Hematopoietic multipotent progenitor cell (in vitro differentiated cells): ENCODE data around the gene CMSS1. TPM values are rescaled to one million over a fixed set of nuclear protein-coding genes. Genes with fewer than 3 reads are reported as not detected.

Source experiments
- DNase-seq, 3 donors: peaks; one replicate each; pipeline ENCODE4 v3.0.0-alpha.2; 2011 to 2015; ENCODE audit warnings: low read depth in 2 of 3, low spot score in 2 of 3
- total RNA-seq: library from RNA; depleted of rRNA; stranded (reverse); fragments of >200 nt; gene quantifications from one replicate; pipeline ENCODE4 v1.2.3, GENCODE V29; 2012

The CMSS1 gene
- total RNA-seq, 1 donor, result 3.2 TPM

DNA sequence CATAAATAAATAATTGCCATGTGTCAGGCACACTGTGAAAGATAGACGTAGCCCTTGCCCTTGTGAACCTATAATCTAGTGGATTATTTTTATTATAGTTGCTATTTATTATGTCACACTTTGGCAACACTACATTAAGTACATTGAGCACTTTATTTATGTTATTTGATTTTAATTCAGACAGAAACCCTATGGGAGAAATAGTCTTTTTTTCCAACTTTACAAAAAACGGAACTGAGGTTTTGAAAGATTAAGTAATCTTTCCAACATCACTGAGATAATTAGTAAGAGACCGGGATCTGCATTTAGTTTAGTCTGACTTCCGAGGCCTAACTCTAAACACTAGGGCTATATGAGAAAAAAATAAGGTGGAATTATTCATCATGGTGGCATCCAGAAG is 299.4 kb downstream of the CMSS1 start:
- no peak for DNase-seq

DNA sequence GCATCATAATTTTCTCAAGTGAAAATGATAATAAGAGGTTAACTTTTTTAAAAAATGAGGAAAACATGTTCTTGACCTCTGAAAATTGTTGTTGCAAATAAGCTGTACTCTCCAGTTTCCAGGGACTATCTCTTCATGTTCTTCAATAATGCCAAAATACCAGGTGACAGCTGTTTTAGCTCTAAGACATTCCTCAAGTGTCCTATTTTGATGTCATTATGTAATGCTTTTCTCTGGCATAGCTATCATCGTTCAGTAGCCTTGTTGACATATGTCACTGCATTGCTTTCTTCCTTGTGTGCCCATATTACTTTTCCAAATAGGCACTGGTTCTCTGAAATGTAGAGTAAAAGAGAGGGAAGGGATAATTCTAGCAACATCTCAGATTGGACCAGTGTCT is 302.4 kb downstream of the CMSS1 start:
- DNase-seq, result no peak

- DNase-seq, result no peak
These were observed 303.0 kb downstream of the CMSS1 start for GRCh38 chr3:100120693-100121092.

DNA sequence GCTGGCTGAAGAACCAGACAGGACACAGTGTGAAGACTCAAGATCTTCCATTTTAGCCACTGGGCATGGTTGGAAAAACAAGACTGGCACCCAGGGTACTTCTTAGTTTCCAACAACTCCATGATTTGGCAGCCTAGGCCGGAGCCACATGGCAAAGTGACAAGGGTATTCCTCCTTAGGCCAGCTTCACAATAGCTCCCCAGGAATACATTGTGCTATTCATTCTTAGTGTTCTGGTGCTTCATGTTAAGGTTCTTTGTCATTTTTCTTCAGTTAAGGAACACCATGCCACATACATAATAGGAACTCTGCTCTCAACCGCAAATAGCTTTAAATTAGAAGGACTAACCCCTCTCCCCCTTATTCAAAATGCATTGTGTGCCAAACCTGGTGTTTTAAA is 304.7 kb downstream of the CMSS1 start:
- DNase-seq, result no peak

- DNase-seq, result no peak
These were observed 305.4 kb downstream of the CMSS1 start for GRCh38 chr3:100123112-100123511.

DNA sequence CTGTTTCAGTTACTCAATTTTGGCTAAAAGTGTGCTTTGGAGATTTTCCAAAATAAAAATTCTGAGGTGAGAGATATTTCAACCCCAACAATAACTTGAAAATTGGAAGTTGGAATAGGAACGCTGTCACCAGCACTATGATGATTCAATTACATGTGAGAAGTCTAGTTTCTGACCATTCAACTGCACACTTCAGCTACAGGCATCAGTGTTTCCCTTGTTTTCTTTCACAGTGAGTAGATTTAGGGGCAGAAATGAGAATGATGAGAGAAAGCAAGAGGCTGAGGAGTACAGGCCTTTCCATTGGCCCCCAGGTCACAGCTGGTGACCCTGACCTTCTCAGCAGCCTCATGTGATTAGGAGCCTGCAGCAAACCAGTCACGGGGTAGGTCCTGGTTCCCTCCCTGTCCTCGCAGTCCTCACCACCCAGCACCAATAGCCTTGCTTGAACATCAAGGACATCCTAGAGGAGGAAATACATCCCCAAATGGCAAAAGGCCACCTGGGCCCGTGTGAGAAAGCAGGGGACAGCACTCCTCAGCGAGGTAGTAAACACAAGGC is 306.6 kb downstream of the CMSS1 start:
- no peak for DNase-seq

DNA sequence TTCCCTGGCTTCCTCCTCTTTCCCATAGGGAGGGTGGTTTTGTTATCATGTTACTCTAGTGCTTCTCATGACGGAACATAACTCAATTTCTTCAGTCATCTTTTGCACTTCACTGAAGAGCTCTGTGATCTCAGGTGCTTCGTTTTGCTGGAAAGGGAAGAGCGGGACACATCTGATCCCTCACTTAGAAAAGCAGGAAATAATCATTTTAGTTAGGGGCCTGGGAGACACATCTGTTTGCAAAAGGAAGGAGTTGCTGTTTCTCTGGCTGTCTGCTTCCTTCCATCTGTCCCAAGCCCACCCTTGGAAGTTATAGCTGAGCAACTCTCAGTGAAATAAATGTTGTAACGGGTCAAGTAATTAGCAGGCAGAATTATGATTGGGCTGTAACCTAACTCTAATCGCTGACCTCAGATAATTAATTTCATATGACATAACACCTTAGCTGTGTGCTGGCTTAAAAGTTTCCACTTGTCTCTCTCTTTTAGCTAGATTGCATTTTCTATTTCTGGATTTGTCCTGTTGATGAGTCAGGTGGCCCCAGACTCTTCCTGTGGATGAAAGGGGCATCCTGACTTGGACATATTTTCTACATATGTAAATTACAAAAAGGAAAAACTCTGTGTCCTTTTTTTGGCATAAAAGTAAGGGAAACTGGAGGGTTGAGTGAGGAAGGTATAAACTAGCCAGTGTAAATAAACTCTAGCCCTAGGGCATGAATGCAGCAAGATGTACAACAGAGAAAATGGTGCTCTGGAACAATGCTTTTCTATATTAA is 307.7 kb downstream of the CMSS1 start:
- DNase-seq, result no peak

- no peak for DNase-seq
These were observed 310.1 kb downstream of the CMSS1 start for GRCh38 chr3:100127792-100128191.

- DNase-seq, result no peak
These were observed 310.9 kb downstream of the CMSS1 start for GRCh38 chr3:100128565-100128964.

DNA sequence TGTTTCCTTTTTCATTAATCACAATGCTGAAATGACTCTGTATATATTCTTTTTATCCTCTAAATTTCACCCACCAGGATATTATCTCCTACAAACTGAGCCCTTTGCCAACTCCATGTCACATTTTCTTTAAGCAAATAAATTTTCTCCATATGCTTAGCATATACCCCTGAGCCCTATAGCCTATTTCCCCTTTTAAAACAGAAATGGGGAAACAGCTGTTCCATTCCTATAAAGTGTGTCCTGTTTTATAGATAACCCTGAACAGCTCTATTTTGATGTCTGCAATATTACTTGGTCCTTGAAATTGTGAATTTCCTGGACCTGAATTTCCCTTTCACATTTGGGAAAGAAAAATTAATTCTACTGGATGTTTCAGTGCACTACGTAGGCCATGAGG is 312.3 kb downstream of the CMSS1 start:
- peak in 1 of 3 donors; percentile 60 for DNase-seq

GRCh38 chr3:100131241-100131640 is 313.6 kb downstream of the CMSS1 start:
- peak in 1 of 3 donors; percentile 58 for DNase-seq

DNA sequence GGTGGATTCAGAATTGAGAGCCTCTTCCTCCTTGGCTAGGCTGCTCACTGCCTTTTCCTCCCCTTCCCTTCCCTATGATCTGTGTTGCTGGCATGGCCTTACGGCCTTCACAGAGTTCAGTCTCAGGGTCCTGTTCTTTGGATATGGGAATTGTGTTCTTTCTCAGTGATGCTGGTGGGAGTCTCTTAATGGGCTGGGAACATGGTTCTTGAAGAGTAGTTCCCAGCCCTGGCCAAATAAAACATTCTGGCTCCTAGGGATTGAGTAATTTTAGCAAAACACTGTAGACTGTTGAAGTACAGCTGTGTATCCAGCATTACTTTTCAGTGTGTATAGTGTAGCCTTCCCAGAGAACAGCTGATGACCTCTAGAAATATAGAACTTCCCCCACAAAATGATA is 319.3 kb downstream of the CMSS1 start:
- no peak for DNase-seq

DNA sequence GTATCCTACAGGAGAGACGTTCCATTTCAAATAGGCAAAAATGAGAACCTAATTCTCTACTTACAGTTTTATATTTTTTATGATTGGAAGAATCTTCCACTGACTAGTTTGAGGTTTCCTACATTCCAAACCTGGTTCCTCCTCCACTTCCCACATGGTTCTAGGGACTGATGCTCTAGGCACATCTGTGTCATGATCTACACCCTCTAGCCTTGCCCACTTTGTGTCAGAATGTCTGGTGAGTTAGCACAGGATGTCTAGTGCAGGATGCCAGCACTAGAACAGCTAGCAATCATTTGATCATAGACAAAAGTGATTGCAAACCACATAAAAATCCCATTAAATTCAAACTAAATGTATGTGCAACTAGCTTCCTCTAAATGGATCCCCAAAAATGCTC is 323.3 kb downstream of the CMSS1 start:
- DNase-seq, result no peak

- DNase-seq, result no peak
These were observed 323.9 kb downstream of the CMSS1 start for GRCh38 chr3:100141586-100141985.

DNA sequence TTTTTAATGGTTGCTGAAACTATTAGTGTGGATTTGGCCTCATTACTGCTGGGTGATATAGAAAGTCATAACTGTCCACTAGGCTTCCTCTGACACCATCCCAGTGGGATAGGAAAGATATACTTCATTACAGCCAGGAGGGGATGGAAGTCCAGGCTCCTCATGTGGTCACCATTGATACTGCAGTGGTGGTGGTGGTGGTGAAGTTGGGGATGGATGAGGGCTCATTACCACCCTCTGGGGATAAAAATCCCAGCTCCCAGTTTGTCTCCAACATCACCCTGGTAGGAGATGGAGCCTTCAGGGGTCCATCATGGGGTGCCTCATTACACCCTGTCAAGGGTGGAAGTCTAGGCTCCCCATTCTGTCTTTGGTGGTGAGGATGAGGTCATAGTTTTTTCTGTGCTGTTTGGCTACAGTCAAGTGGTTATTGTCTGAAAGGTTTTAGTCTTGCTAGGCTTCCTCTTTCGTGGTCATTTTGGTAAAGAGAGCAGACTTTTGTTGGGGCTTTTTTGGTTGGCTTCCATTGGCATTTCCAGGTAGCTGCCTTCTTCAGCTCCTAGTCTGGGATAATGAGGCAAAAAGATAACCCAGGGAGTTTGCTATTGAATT is 326.7 kb downstream of the CMSS1 start:
- peak in 1 of 3 donors; percentile 23 for DNase-seq

DNA sequence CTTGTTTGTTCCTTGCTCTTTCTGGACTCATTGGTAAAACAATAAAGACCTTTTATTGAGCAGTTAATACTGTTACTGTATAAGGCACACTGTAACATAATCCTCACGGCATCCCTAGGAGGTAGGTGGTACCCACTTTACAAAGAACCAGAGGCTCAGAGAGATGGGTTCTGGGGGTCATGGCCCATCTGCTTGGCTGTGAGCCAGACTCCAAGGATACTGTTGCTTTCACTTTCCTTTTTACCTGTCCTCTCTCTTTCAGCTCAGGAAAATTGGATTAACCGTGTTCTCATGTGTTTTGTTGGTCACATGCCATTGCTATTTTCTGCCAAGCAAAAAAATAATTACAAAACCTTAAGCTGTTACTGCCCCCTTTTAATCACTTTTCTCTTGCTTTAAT is 331.5 kb downstream of the CMSS1 start:
- DNase-seq, result no peak

DNA sequence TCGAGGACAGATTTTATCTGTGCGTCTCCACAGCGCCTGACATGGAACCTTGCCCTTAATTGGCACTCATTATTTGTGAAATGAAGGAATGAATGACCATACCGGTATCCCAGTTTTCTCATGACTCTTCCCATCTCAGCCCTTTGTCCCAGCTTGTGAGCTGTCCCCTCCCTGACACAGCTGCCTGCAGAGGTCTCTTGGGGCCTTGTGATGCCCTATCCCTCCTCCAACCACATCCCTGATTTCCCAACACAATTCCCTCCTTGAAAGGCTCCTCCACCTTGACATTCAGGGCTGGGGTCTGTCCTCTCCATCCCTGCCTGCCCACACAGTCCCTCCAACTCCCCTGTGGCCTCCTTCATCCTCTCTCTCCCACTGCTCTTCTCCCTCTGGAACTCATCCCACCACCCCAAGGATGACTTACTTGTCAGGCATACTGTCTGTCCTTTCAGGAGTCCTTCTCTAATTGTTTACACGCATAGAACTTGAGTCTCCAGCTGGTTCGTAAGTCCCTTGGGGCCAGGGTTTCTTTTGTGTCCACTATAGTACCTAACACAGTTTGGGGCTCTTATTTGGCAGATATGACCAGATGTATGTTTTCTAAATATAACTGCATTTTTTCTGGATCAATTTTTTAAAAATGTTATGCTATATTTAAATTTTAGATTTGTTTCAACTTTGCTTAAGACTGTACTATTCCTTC is 332.2 kb downstream of the CMSS1 start:
- no peak for DNase-seq

DNA sequence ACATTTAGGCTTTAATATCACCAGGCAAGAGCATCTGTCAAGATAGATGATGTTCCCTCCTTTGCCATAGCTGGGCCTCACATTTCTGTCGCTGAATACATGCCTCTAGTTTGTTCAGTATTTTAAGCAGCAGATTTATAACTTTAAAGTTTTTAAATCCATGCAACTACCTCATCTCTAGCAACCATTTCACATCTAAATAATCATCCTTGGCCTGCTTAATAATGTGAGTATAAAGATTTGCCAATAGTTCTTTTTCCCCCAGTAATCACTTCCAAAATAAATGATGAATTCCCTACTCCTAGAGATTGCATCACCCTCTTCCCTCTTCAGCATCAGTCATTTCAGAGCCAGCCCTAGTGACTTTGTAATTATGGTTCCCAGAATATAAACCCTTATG is 332.8 kb downstream of the CMSS1 start:
- no peak for DNase-seq

- DNase-seq, result no peak
These were observed 333.5 kb downstream of the CMSS1 start for GRCh38 chr3:100151024-100151707.

GRCh38 chr3:100154171-100154570 is 336.5 kb downstream of the CMSS1 start:
- DNase-seq, result no peak

- DNase-seq, result no peak
These were observed 337.5 kb downstream of the CMSS1 start for GRCh38 chr3:100155128-100155527.
